IPS-20b (cell line): Measurements from ENCODE around the gene SPATA31A1.
"Not testable (repeated sequence)": the region's sequence is repeated elsewhere in the genome, so short reads cannot be mapped to it uniquely, and the experiment has no call there.

Experiments
- H3K27ac ChIP-seq: one replicate; pipeline ENCODE4 v1.5.1; 2013; ENCODE audit warnings: low read length
- H3K27me3 ChIP-seq: 2 replicates; pipeline ENCODE4 v1.6.1; 2013; ENCODE audit warnings: mild to moderate bottlenecking, low read length, inconsistent platforms; ENCODE audit not compliant: insufficient read depth
- H3K36me3 ChIP-seq: 2 replicates; pipeline ENCODE4 v1.6.1; 2013; ENCODE audit warnings: low read depth, mild to moderate bottlenecking, inconsistent platforms, low read length, moderate library complexity; ENCODE audit not compliant: insufficient read depth
- H3K4me1 ChIP-seq: 2 replicates; pipeline ENCODE4 v1.6.1; 2013; ENCODE audit warnings: mild to moderate bottlenecking, control low read depth, inconsistent platforms, low read length, moderate library complexity; ENCODE audit not compliant: insufficient read depth
- H3K4me3 ChIP-seq: 2 replicates; pipeline ENCODE4 v1.5.1; 2013; ENCODE audit warnings: mild to moderate bottlenecking, low read length, inconsistent platforms
- H3K9ac ChIP-seq: 2 replicates; pipeline ENCODE4 v1.6.1; 2013; ENCODE audit warnings: low read depth, mild to moderate bottlenecking, inconsistent platforms, low read length, moderate library complexity
- H3K9me3 ChIP-seq: 2 replicates; pipeline ENCODE4 v1.6.1; 2013; ENCODE audit warnings: mild to moderate bottlenecking, low read depth, low read length, inconsistent platforms; ENCODE audit not compliant: insufficient read depth

The SPATA31A1 gene

DNA sequence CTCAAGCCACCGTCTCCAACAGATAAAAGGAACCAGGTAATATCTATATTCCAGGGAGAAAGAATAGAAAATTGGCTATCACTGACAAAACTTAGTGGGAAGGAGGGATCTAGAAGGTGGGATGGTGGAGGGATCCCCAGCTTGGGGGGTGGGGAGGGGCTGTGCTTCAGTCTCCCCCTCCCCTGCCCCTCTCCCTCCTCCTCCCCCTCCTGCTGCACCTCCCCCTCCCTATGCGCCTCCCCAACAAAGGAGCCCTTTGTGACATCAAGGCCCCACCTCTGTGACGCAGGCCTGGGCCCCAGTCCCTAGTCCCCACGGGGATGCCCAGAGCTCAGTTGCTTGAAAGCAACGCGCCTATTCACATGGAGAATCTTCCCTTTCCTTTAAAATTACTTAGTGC, at the start of gene SPATA31A1:
Gene SPATA31A1 (plus strand): TSS at position 301 of the 400 bp plus-strand sequence. CDS start 62 bp downstream, at position 363.
- not testable (repeated sequence) for H3K9me3 ChIP-seq, H3K9ac ChIP-seq, H3K4me1 ChIP-seq, H3K4me3 ChIP-seq, H3K27ac ChIP-seq, H3K36me3 ChIP-seq, H3K27me3 ChIP-seq

DNA sequence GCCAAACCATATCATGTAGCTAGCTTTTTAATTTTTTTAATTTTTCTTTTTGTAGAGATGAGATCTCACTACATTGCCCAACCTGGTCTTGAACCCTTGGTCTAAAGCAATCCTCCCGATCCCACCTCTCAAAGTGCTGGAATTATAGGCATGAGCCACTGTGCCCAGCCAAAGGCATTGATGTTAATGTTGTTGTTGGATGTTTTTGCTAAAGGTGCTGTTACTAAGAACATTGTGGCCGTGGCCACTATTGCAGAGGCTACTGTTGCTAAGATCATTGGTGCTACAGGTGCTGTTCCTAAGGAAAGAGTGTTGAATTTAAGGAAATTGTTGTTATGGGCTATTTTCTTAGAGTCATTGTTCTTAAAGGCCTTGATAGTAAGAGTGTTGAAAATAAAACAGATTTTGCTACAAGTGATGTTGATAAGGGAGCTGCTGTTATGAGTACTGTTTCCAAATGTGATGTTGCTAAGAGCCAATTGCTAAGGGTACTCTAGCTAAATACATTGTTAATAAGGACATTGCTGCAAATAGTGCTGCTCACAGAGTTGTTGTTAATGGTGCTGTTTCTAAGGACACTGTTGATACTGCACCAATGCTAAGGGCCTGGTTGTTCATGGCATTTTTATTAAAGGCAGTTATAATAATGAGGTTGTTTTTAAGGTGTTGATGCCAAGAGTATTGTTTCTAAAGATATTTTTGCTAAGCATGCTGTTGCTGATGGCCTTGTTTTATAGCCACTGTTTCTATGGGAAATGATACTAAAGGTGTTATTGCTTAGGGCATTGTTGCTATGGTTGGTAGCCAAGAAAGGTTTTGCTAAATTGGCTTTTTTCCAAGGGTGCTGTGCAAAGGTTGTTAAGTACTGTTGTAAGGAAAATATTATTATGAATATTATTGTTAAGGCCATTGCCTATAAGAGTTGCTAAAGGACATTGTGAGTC, 52.1 kb downstream of the SPATA31A1 start:
- not testable (repeated sequence) for H3K4me3 ChIP-seq, H3K9ac ChIP-seq, H3K27ac ChIP-seq, H3K27me3 ChIP-seq, H3K36me3 ChIP-seq, H3K4me1 ChIP-seq, H3K9me3 ChIP-seq

DNA sequence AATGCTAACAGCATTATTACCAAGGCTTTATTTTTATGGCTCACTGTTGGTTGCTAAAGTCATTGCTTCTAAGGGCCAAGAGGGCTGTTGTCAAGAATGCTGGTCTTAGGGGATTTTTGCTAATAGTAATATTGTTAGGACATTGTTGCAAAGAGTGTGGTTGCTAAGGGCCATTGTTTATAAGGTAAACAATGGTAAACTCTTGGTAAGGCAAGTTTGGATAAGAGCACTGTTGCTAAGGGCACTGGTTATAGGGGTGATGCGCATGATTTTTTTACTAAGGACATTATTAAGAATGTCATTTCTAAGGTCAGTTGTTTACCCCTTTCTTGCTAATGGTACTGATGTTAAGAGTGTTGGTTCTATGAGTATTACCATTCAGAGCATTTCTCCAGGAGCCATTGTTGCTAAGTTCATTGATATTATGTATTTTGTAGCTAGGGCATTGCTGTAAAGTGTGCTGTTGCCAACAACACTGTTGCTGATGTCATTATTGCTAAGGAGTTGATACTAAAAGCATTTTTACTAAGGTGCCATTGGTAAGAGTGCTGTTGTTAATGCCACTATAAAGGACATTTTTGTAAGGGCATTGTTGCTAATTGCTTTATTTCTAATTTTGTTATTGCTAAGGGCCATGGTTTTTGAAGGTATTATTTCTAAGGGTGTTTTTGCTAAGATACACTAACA, 55.9 kb downstream of the SPATA31A1 start:
- not testable (repeated sequence) for H3K27ac ChIP-seq, H3K36me3 ChIP-seq, H3K27me3 ChIP-seq, H3K4me1 ChIP-seq, H3K9ac ChIP-seq, H3K9me3 ChIP-seq, H3K4me3 ChIP-seq
